GM23248 (cell line): ENCODE data around the gene SUPT7L.

ENCODE experiments used
- EZH2 ChIP-seq: fragments of 200-600 bp; sonication (generic); IDR thresholded peaks from 2 replicates; pipeline ENCODE4 v1.6.1; 2018; ENCODE audit warnings: antibody characterized with exemption, mild to moderate bottlenecking; ENCODE audit not compliant: insufficient read depth, poor library complexity, severe bottlenecking
- EZH2phosphoT487 ChIP-seq: fragments of 200-600 bp; sonication (generic); IDR thresholded peaks from 2 replicates; pipeline ENCODE4 v1.6.1; 2018; ENCODE audit warnings: antibody characterized with exemption, moderate library complexity, mild to moderate bottlenecking, low read depth; ENCODE audit not compliant: insufficient read depth

- no peak for TF ChIP-seq EZH2phosphoT487
- no peak for TF ChIP-seq EZH2
Measured at GRCh38 chr2:27709326-27709725, 45.9 kb upstream of the SUPT7L start.
